ENCODE measurements around the gene PRR14L.
"Not testable (repeated sequence)": the region's sequence is repeated elsewhere in the genome, so short reads cannot be mapped to it uniquely, and the experiment has no call there.

DNA sequence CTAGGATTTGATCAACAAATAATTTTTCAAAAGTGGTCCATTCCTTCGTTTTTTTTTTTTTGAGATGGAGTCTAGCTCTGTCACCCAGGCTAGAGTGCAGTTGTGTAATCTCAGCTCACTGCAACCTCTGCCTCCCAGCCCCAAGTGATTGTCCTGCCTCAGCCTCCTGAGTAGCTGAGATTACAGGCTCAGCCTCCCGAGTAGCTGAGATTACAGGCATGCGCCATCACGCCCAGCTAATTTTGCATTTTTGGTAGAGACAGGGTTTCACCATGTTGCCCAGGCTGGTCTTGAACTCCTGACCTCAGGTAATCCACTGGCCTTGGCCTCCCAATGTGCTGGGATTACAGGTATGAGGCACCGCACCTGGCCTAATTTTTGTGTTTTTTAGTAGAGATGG lies 8.9 kb upstream of the PRR14L start:
- TF ChIP-seq POLR2A (IDR thresholded peaks at IDR 0.05; ENCODE audit: low read length); GATA1 (IDR thresholded peaks at IDR 0.05; ENCODE audit: low read depth, low read length): not testable (repeated sequence)
